Keratinocyte (primary cell): ENCODE data around the gene NDUFS6. TPM values are rescaled to one million over a fixed set of nuclear protein-coding genes. Genes with fewer than 3 reads are reported as not detected.

Experiments used
- DNase-seq: peaks from one replicate; pipeline ENCODE4 v3.0.0-alpha.2; 2011; ENCODE audit warnings: low read depth, missing footprints, low spot score
- FAIRE-seq: peaks from 2 replicates; lab custom pipeline; 2011; peaks lifted over from hg19 to GRCh38; lab: Jason Lieb, UNC
- H2AFZ ChIP-seq: 2 replicates; pipeline ENCODE4 v1.6.0; 2012; ENCODE audit warnings: low read length, control low read depth, inconsistent platforms; ENCODE audit not compliant: control insufficient read depth
- H3K27ac ChIP-seq: 2 replicates; pipeline ENCODE4 v1.5.1; 2011; ENCODE audit warnings: low read length; ENCODE audit not compliant: control insufficient read depth, insufficient read depth
- H3K27me3 ChIP-seq: 3 replicates; pipeline ENCODE4 v1.6.0; 2011; ENCODE audit warnings: low read length; ENCODE audit not compliant: control insufficient read depth, insufficient read depth; ENCODE audit errors: extremely low read depth
- H3K36me3 ChIP-seq, 2 experiments: 2 replicates in 1 of 2; 3 replicates in 1 of 2; pipeline ENCODE4 v1.5.1; 2011; ENCODE audit warnings: low read length in 2 of 2, mild to moderate bottlenecking in 1 of 2; ENCODE audit not compliant: control insufficient read depth in 2 of 2, insufficient read depth in 2 of 2; ENCODE audit errors: extremely low read depth in 1 of 2
- H3K4me1 ChIP-seq: 3 replicates; pipeline ENCODE4 v1.5.1; 2011; ENCODE audit warnings: low read length; ENCODE audit not compliant: control insufficient read depth, insufficient read depth; ENCODE audit errors: extremely low read depth
- H3K4me2 ChIP-seq: 3 replicates; pipeline ENCODE4 v1.6.0; 2011; ENCODE audit warnings: low read depth, low read length; ENCODE audit not compliant: control insufficient read depth, insufficient read depth; ENCODE audit errors: extremely low read depth
- H3K4me3 ChIP-seq, 3 experiments: fragments of 200-600 bp in 1 of 3; sonication (generic) in 1 of 3; 2 replicates in 2 of 3; 3 replicates in 1 of 3; pipeline ENCODE4 v1.5.1; 2011 to 2016; ENCODE audit warnings: low read length in 3 of 3, mild to moderate bottlenecking in 3 of 3, control low read depth in 2 of 3, inconsistent platforms in 1 of 3, low read depth in 1 of 3, mixed read lengths in 1 of 3, mixed run types in 1 of 3, moderate library complexity in 1 of 3; ENCODE audit not compliant: control insufficient read depth in 2 of 3, insufficient read depth in 2 of 3; ENCODE audit errors: extremely low read depth in 1 of 3
- H3K79me2 ChIP-seq: 2 replicates; pipeline ENCODE4 v1.6.0; 2012; ENCODE audit warnings: low read length; ENCODE audit not compliant: control insufficient read depth, insufficient read depth
- H3K9ac ChIP-seq: 3 replicates; pipeline ENCODE4 v1.6.0; 2011; ENCODE audit warnings: low read length; ENCODE audit not compliant: control insufficient read depth, insufficient read depth; ENCODE audit errors: extremely low read depth
- H3K9me1 ChIP-seq: 3 replicates; pipeline ENCODE4 v1.6.0; 2011; ENCODE audit warnings: low read length; ENCODE audit not compliant: control insufficient read depth, insufficient read depth; ENCODE audit errors: extremely low read depth
- H3K9me3 ChIP-seq: 2 replicates; pipeline ENCODE4 v1.5.1; 2012; ENCODE audit warnings: low read depth, low read length; ENCODE audit not compliant: control insufficient read depth
- H4K20me1 ChIP-seq: 3 replicates; pipeline ENCODE4 v1.6.0; 2011; ENCODE audit warnings: low read length; ENCODE audit not compliant: control insufficient read depth, insufficient read depth; ENCODE audit errors: extremely low read depth
- EZH2 ChIP-seq: IDR thresholded peaks from one replicate; pipeline ENCODE4 v1.6.1; 2012; ENCODE audit warnings: inconsistent platforms, mild to moderate bottlenecking, low read length, moderate library complexity
- dilution Hi-C: fragments of 300-500 bp; cut with MboI; formaldehyde crosslinking; loops from one replicate; pipeline ENCODE4 v1.7.0; 2020; ENCODE audit warnings: low sequenced_read_pairs; ENCODE audit not compliant: extremely low pct_ligation_motif_present
- polyA plus RNA-seq, 5 experiments: library from polyadenylated mRNA; depleted of rRNA in 3 of 5; stranded (reverse) in 3 of 5; stranded (forward) in 1 of 5; unstranded in 1 of 5; fragments of >200 nt; gene quantifications; 1 replicate in 1 of 5; 2 replicates in 3 of 5; 3 replicates in 1 of 5; pipeline versions ENCODE4 v1.2.1 to v1.2.3, GENCODE V29; 2011 to 2012; ENCODE audit warnings: missing spikeins in 2 of 5, low read depth in 1 of 5, low replicate concordance in 1 of 5
- TF ChIP-seq, protein P1 (sequence below), 3 experiments: IDR thresholded peaks in 1 of 3; conservative IDR thresholded peaks in 1 of 3; optimal IDR thresholded peaks in 1 of 3; 2 replicates in 2 of 3; 3 replicates in 1 of 3; pipeline versions ENCODE3 to v1.5.1; 2011; ENCODE audit warnings: low read length in 3 of 3, mild to moderate bottlenecking in 3 of 3, moderate library complexity in 2 of 3, control low read depth in 1 of 3, inconsistent platforms in 1 of 3; ENCODE audit not compliant: insufficient read depth in 2 of 3; ENCODE audit errors: extremely low read depth in 1 of 3

NDUFS6 gene
- polyA plus RNA-seq, 1 donor (not counting 4 experiments of a cell fraction or from before 2014, with no cell fraction given), result 66.3 TPM

GRCh38 chr5:1836176-1836890, 35.1 kb downstream of the NDUFS6 start:
- no peak for FAIRE-seq
- H3K4me2 ChIP-seq, result no peak overlapping the region

GRCh38 chr5:1836891-1837880, 36.0 kb downstream of the NDUFS6 start:
- Histone ChIP-seq H3K9me1 (no peaks in the 10 kb centered on the region), H3K4me2 (no peak overlapping the region), H3K4me3 (no peak overlapping the region), H3K9ac (no peak overlapping the region), H2AFZ (no peak overlapping the region), H3K36me3 (no peaks in the 10 kb centered on the region), H3K79me2 (no peaks in the 10 kb centered on the region), H3K9me3 (no peaks in the 10 kb centered on the region), H4K20me1 (no peaks in the 10 kb centered on the region), H3K27me3 (peaks cover 7% of the 10 kb centered on the region), H3K4me1 (no peaks in the 10 kb centered on the region), H3K27ac (no peak overlapping the region)
- no peak for TF ChIP-seq EZH2
- TF ChIP-seq, protein P1, sequence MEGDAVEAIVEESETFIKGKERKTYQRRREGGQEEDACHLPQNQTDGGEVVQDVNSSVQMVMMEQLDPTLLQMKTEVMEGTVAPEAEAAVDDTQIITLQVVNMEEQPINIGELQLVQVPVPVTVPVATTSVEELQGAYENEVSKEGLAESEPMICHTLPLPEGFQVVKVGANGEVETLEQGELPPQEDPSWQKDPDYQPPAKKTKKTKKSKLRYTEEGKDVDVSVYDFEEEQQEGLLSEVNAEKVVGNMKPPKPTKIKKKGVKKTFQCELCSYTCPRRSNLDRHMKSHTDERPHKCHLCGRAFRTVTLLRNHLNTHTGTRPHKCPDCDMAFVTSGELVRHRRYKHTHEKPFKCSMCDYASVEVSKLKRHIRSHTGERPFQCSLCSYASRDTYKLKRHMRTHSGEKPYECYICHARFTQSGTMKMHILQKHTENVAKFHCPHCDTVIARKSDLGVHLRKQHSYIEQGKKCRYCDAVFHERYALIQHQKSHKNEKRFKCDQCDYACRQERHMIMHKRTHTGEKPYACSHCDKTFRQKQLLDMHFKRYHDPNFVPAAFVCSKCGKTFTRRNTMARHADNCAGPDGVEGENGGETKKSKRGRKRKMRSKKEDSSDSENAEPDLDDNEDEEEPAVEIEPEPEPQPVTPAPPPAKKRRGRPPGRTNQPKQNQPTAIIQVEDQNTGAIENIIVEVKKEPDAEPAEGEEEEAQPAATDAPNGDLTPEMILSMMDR (optimal IDR thresholded peaks at IDR 0.05 in 1 of 3, IDR thresholded peaks at IDR 0.05 in 1 of 3, conservative IDR thresholded peaks at IDR 0.05 in 1 of 3; ENCODE audit: extremely low read depth in 1 of 3, insufficient read depth in 2 of 3, low read length in 3 of 3), result no peak
- FAIRE-seq (no peak), DNase-seq (no peak)
- dilution Hi-C loops, result no loop called here

More at GRCh38 chr5:1836176-1836890, 35.1 kb downstream of the NDUFS6 start:
- no peak overlapping the region for H3K4me3 ChIP-seq
- H3K9me3 ChIP-seq, result no peaks in the 10 kb centered on the region
- no peaks in the 10 kb centered on the region for H3K4me1 ChIP-seq
- H3K36me3 ChIP-seq, result no peaks in the 10 kb centered on the region
- dilution Hi-C loops, result no loop called here
- H3K9ac ChIP-seq, result no peak overlapping the region
- no peaks in the 10 kb centered on the region for H3K79me2 ChIP-seq
- no peak overlapping the region for H2AFZ ChIP-seq
- H3K9me1 ChIP-seq, result no peaks in the 10 kb centered on the region
- no peak for DNase-seq
- no peaks in the 10 kb centered on the region for H4K20me1 ChIP-seq
- H3K27ac ChIP-seq, result no peak overlapping the region
- H3K27me3 ChIP-seq, result peaks cover 6% of the 10 kb centered on the region
- TF ChIP-seq, protein P1 (optimal IDR thresholded peaks at IDR 0.05 in 1 of 3, IDR thresholded peaks at IDR 0.05 in 1 of 3, conservative IDR thresholded peaks at IDR 0.05 in 1 of 3; ENCODE audit: extremely low read depth in 1 of 3, insufficient read depth in 2 of 3, low read length in 3 of 3), result no peak
- TF ChIP-seq EZH2, result no peak
